Measurements from ENCODE around the gene COL27A1. TPM values are rescaled to one million over a fixed set of nuclear protein-coding genes. Genes with fewer than 3 reads are reported as not detected.

COL27A1 gene
- total RNA-seq, 1 donor from 2014 or later, result 41.1 TPM

GRCh38 chr9:114247077-114247476, 91.7 kb downstream of the COL27A1 start:
- no peak for DNase-seq (ENCODE audit: low spot score)

GRCh38 chr9:114247491-114247890, 92.2 kb downstream of the COL27A1 start:
- DNase-seq (ENCODE audit: low spot score), result no peak

- no peak for DNase-seq (ENCODE audit: low spot score)
Measured at GRCh38 chr9:114248299-114248707, 93.0 kb downstream of the COL27A1 start.

GRCh38 chr9:114249424-114250234, 94.3 kb downstream of the COL27A1 start:
- no peak for DNase-seq (ENCODE audit: low spot score)

GRCh38 chr9:114250235-114250568, 94.9 kb downstream of the COL27A1 start:
- peak; percentile 51 for DNase-seq (ENCODE audit: low spot score)

- DNase-seq (ENCODE audit: low spot score), result no peak
Measured at GRCh38 chr9:114250648-114251047, 95.3 kb downstream of the COL27A1 start.

- no peak for DNase-seq (ENCODE audit: low spot score)
Measured at GRCh38 chr9:114252394-114252793, 97.1 kb downstream of the COL27A1 start.

- DNase-seq (ENCODE audit: low spot score), result no peak
Measured at GRCh38 chr9:114256827-114257328, 101.5 kb downstream of the COL27A1 start.

- DNase-seq (ENCODE audit: low spot score), result no peak
Measured at GRCh38 chr9:114258218-114258617, 102.9 kb downstream of the COL27A1 start.

GRCh38 chr9:114258866-114259797, 103.8 kb downstream of the COL27A1 start:
- DNase-seq (ENCODE audit: low spot score), result no peak

- no peak for DNase-seq (ENCODE audit: low spot score)
Measured at GRCh38 chr9:114259798-114260523, 104.6 kb downstream of the COL27A1 start.

- no peak for DNase-seq (ENCODE audit: low spot score)
Measured at GRCh38 chr9:114261026-114261425, 105.7 kb downstream of the COL27A1 start.

GRCh38 chr9:114261987-114262386, 106.7 kb downstream of the COL27A1 start:
- no peak for DNase-seq (ENCODE audit: low spot score)

- DNase-seq (ENCODE audit: low spot score), result no peak
Measured at GRCh38 chr9:114263853-114264510, 108.6 kb downstream of the COL27A1 start.

- no peak for DNase-seq (ENCODE audit: low spot score)
Measured at GRCh38 chr9:114264806-114265550, 109.6 kb downstream of the COL27A1 start.

GRCh38 chr9:114266969-114267368, 111.6 kb downstream of the COL27A1 start:
- no peak for DNase-seq (ENCODE audit: low spot score)

- DNase-seq (ENCODE audit: low spot score), result no peak
Measured at GRCh38 chr9:114269023-114269422, 113.7 kb downstream of the COL27A1 start.

- no peak for DNase-seq (ENCODE audit: low spot score)
Measured at GRCh38 chr9:114270120-114270975, 115.0 kb downstream of the COL27A1 start.
